Activated CD4-positive, alpha-beta T cell treated with anti-CD3 and anti-CD28 coated beads for 36 hours (primary cell): ENCODE results near the gene PXT1. TPM values are rescaled to one million over a fixed set of nuclear protein-coding genes. Genes with fewer than 3 reads are reported as not detected.
"Not testable (repeated sequence)": the region's sequence is repeated elsewhere in the genome, so short reads cannot be mapped to it uniquely, and the experiment has no call there.

Source experiments
- ATAC-seq: fragments of 200-7000 bp; cut with Tn5 transposase; one replicate; pipeline ENCODE4 v1.10.0; 2021; ENCODE audit warnings: mild to moderate bottlenecking, moderate library complexity
- CTCF ChIA-PET: fragments of 350-600 bp; sonication (Branson Sonifier 250); formaldehyde crosslinking; loops from one replicate; lab custom pipeline; 2021; ENCODE audit warnings: antibody characterized with exemption; lab: Charles Lee
- POLR2A ChIA-PET: fragments of 350-600 bp; sonication (Branson Sonifier 250); formaldehyde crosslinking; loops from one replicate; lab custom pipeline; 2021; ENCODE audit warnings: antibody characterized with exemption, inconsistent platforms; lab: Charles Lee
- DNase-seq: peaks from one replicate; pipeline ENCODE4 v3.0.0-alpha.2; 2020
- H3K27ac Mint-ChIP-seq: one replicate; pipeline ENCODE4 v1.8.0; 2021; ENCODE audit warnings: mixed read lengths
- H3K27me3 Mint-ChIP-seq: one replicate; pipeline ENCODE4 v1.8.0; 2021; ENCODE audit warnings: mixed read lengths
- H3K36me3 Mint-ChIP-seq: one replicate; pipeline ENCODE4 v1.8.0; 2021; ENCODE audit warnings: low read depth, mixed read lengths
- H3K4me1 Mint-ChIP-seq: one replicate; pipeline ENCODE4 v1.8.0; 2021; ENCODE audit warnings: mixed read lengths
- H3K4me3 Mint-ChIP-seq: one replicate; pipeline ENCODE4 v1.8.0; 2021; ENCODE audit warnings: mild to moderate bottlenecking, moderate library complexity, mixed read lengths
- H3K9me3 Mint-ChIP-seq: one replicate; pipeline ENCODE4 v1.8.0; 2021; ENCODE audit warnings: low read depth, mixed read lengths
- intact Hi-C, 2 experiments: fragments of 100-400 bp; cut with DNase I in 1 of 2; cut with micrococcal nuclease in 1 of 2; formaldehyde crosslinking; loops; one replicate each; pipeline versions ENCODE4 v1.14.2 to v1.15.1; 2022 to 2024; cut with DNase I, micrococcal nuclease
- total RNA-seq, 2 experiments: library from RNA; stranded (reverse); gene quantifications; one replicate each; pipeline ENCODE4 v1.2.3, GENCODE V29; 2021

Gene PXT1
- total RNA-seq, 2 experiments from 2014 or later = 0.11 to 0.14 TPM

DNA sequence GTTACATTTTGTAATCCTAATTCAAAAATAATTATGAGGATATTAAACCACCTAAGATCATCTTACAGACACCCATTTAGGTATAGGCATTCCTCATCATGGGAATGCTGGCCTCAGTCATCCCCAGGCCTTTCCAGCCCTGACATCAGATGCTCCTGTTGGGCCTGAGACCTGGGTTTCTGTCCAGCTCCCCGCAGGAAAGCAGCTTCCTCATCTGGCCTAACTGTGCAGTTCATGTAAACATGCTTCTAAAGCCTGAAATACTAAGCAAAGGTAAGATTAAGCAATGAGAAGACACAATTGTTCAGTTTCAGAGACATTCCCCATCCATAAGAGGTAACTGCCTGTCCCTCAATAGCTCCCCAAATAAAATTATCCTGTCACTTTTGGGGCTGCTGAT, 74.2 kb downstream of the PXT1 start:
- Mint-ChIP-seq H3K36me3 (no peaks in the 10 kb centered on the region), H3K9me3 (no peaks in the 10 kb centered on the region), H3K27me3 (no peaks in the 10 kb centered on the region), H3K4me1 (no peaks in the 10 kb centered on the region), H3K4me3 (no peak overlapping the region), H3K27ac (no peak overlapping the region)
- ChIA-PET CTCF (interaction anchor here (0.5 to 0.8 kb wide), 2 partner anchors 14 to 287 kb away, joined by 3 read pairs; no protein-coding TSS in a partner anchor), POLR2A (no interaction called here)
- ATAC-seq (no peak), DNase-seq (no peak)
- intact Hi-C loops = no loop called here

DNA sequence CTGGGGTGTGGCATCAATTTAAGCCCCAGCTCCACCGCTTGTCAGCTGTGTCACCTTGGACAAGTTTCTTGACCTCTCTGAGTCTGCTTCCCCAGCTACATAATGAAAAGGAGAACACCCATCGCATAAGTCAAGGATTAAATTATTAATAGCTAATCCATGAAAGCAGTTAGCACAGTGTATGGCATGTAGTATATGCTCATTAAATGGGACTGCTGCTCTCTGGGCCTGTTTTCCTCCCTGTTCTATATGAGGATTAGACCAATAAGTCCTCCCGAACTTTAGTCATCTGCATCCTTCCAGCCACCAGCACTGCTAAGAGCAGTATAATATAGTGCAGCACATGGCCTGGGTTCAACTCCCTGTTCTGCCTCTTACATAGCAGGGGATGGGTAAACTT, 74.9 kb downstream of the PXT1 start:
- Mint-ChIP-seq H3K4me1 (no peaks in the 10 kb centered on the region), H3K27ac (no peak overlapping the region), H3K4me3 (no peak overlapping the region), H3K36me3 (no peaks in the 10 kb centered on the region), H3K27me3 (no peaks in the 10 kb centered on the region), H3K9me3 (no peaks in the 10 kb centered on the region)
- CTCF ChIA-PET = interaction anchor here (0.5 to 0.9 kb wide), 3 partner anchors 9 to 287 kb away, joined by 3 read pairs; no protein-coding TSS in a partner anchor
- DNase-seq = no peak
- POLR2A ChIA-PET = no interaction called here
- no peak for ATAC-seq
- intact Hi-C loops = no loop called here

DNA sequence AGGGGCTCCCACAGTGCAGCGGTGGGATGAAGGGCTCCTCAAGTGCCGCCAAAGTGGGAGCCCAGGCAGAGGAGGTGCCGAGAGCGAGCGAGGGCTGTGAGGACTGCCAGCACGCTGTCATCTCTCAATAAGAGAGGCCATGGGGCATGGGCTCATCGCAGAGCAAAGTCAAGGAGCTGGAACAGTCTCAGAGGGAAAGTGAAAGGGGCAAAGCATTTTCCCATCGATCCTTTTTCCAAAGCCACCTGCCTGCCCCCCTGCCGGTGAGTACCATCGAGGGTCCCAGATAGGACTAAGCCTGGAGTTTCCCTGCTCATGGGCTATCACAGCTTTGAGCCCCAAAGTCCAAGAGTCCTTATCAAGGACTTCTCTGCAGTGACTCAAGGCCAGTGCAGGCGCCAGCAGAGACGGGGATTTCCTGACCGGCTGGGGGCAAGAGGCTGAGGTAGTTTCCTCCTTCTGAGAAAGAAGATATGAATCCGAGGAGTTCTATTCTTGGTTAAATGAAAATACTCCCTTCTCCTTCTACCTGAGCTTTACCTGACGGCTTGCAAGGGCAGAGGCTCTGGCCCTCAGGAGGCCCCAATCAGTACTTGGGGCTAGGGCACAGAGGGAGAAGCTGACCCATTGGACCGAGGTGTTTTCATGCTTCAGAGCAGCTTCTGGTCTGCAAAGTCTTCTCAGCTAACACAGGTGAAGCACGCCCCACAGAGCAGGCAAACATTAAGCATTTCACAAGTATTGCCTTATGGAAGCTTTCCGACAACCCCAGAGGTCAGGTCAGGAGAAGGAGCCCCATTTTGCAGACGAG, 77.8 kb downstream of the PXT1 start:
- intact Hi-C loops = loop anchor here in 1 of 2 experiments (5.0 kb wide), 1 partner anchor 338 kb away; the partner anchor contains the start of gene MAPK14
- H3K9me3 Mint-ChIP-seq = no peaks in the 10 kb centered on the region
- no peak overlapping the region for H3K4me3 Mint-ChIP-seq
- H3K36me3 Mint-ChIP-seq = no peaks in the 10 kb centered on the region
- CTCF ChIA-PET = interaction anchor here (0.7 to 1.0 kb wide), 3 partner anchors 24 to 280 kb away, joined by 3 to 5 read pairs (median 4); no protein-coding TSS in a partner anchor
- no peak overlapping the region for H3K27ac Mint-ChIP-seq
- ATAC-seq = peak; percentile 43
- H3K27me3 Mint-ChIP-seq = no peaks in the 10 kb centered on the region
- POLR2A ChIA-PET = no interaction called here
- DNase-seq = peak; percentile 49
- H3K4me1 Mint-ChIP-seq = peaks cover 2% of the 10 kb centered on the region

DNA sequence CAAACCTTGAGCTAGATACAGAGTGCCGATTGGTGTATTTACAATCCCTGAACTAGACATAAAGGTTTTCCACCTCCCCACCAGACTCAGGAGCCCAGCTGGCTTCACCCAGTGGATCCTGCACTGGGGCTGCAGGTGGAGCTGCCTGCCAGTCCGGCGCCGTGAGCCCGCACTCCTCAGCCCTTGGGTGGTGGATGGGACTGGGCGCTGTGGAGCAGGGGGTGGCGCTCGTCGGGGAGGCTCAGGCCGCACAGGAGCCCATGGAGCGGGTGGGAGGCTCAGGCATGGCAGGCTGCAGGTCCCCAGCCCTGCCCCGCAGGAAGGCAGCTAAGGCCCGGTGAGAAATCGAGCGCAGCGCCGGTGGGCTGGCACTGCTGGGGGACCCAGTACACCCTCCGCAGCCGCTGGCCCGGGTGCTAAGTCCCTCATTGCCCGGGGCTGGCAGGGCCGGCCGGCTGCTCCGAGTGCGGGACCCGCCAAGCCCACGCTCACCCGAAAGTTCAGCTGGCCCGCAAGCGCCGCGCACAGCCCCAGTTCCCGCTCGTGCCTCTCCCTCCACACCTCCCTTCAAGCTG, 78.5 kb downstream of the PXT1 start:
- H3K9me3 Mint-ChIP-seq, H3K4me1 Mint-ChIP-seq, H3K36me3 Mint-ChIP-seq, ATAC-seq, H3K27ac Mint-ChIP-seq, H3K4me3 Mint-ChIP-seq, DNase-seq, H3K27me3 Mint-ChIP-seq, POLR2A ChIA-PET: not testable (repeated sequence)
- CTCF ChIA-PET = interaction anchor here (0.5 to 1.1 kb wide), 4 partner anchors 23 to 280 kb away, joined by 3 to 4 read pairs (median 3); no protein-coding TSS in a partner anchor
- intact Hi-C loops = loop anchor here in 1 of 2 experiments (5.0 kb wide), 1 partner anchor 337 kb away; the partner anchor contains the start of gene MAPK14

DNA sequence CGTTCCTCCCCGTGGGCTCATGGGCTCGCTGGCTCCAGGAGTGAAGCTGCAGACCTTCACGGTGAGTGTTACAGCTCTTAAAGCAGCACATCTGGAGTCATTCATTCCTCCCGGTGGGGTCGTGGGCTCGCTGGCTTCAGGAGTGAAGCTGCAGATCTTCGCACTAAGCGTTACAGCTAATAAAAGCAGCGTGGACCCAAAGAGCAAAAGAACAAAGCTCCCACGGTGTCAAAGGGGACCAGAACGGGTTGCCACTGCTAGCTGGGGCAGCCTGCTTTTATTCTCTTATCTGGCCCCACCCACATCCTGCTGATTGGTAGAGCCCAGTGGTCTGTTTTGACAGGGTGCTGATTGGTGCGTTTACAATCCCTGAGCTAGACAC, 79.3 kb downstream of the PXT1 start:
- intact Hi-C loops = loop anchor here in 1 of 2 experiments (5.0 kb wide), 1 partner anchor 336 kb away; the partner anchor contains the start of gene MAPK14
- H3K27me3 Mint-ChIP-seq, H3K36me3 Mint-ChIP-seq, H3K27ac Mint-ChIP-seq, H3K4me1 Mint-ChIP-seq, ATAC-seq, POLR2A ChIA-PET, H3K4me3 Mint-ChIP-seq, H3K9me3 Mint-ChIP-seq, DNase-seq: not testable (repeated sequence)
- CTCF ChIA-PET = interaction anchor here (0.5 to 1.1 kb wide), 4 partner anchors 22 to 87 kb away, joined by 3 to 5 read pairs (median 4); no protein-coding TSS in a partner anchor

DNA sequence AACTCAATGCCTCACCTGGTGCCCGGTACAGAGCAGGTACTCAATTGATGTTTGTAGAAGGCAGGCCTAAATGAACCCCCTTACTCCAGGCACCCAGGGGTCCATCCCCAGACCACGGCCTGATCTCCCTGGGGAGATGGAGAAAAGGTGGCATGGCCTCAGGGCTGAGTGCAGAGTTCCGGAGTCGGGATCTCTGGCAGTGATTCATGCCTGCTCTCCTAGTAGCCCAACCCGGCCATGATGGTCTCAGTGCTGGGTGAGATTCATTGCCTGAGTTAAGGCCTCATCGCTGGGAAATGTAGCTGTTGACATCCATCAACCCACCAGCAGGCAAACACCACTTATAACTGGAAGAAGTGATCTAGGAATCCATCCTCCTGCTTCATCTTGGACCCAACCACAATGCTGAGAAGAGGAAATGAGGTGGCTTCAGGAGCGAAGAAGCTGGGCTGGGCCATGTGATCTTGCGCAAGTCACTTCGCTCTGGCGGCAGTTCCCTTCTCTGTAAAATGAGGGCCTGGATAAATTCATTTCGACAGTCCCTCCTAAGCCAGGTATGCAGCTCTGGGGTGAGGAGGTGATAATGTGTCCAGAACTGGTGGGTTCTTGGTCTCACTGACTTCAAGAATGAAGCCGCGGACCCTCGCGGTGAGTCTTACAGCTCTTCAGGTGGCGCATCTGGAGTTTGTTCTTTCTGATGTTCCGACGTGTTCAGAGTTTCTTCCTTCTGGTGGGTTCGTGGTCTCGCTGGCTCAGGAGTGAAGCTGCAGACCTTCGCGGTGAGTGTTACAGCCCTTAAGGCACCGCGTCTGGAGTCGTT, 79.9 kb downstream of the PXT1 start:
- ChIA-PET POLR2A (no interaction called here), CTCF (interaction anchor here (0.6 to 5.0 kb wide), 7 partner anchors 22 to 340 kb away, joined by 3 to 54 read pairs (median 4); no protein-coding TSS in a partner anchor)
- H3K36me3 Mint-ChIP-seq = no peaks in the 10 kb centered on the region
- no peaks in the 10 kb centered on the region for H3K9me3 Mint-ChIP-seq
- ATAC-seq (no peak), DNase-seq (no peak)
- peaks cover 2% of the 10 kb centered on the region for H3K27me3 Mint-ChIP-seq
- no peak overlapping the region for H3K4me3 Mint-ChIP-seq
- peaks cover 9% of the 10 kb centered on the region for H3K4me1 Mint-ChIP-seq
- intact Hi-C loops = loop anchor here in 1 of 2 experiments (5.0 kb wide), 1 partner anchor 335 kb away; the partner anchor contains the start of gene MAPK14
- no peak overlapping the region for H3K27ac Mint-ChIP-seq

DNA sequence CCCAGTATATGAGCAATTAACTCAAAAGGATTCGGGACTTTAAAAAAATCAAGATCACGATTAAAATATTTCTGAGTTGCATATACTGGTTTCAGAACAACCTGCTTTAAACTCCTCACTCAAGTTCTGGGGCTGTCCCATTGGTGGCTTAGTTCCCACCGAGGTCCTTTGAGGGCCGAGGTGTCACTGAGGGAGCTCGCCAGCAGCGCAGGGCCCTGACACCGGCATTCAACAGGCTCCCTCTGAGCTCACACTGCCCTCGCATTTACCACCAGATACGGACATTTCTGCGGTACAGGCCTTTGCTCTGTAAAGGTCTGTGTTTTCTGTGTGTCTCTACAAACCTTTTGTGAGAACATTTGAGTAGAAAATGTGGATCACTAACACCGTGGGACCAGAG, 81.6 kb downstream of the PXT1 start:
- peaks cover 16% of the 10 kb centered on the region for H3K4me1 Mint-ChIP-seq
- POLR2A ChIA-PET = no interaction called here
- no peaks in the 10 kb centered on the region for H3K9me3 Mint-ChIP-seq
- DNase-seq (no peak), ATAC-seq (no peak)
- no peak overlapping the region for H3K27ac Mint-ChIP-seq
- CTCF ChIA-PET = interaction anchor here (0.6 to 5.0 kb wide), 17 partner anchors 10 to 384 kb away, joined by 3 to 54 read pairs (median 3); no protein-coding TSS in a partner anchor
- H3K4me3 Mint-ChIP-seq = no peak overlapping the region
- peaks cover 6% of the 10 kb centered on the region for H3K27me3 Mint-ChIP-seq
- no peaks in the 10 kb centered on the region for H3K36me3 Mint-ChIP-seq
- intact Hi-C loops = loop anchor here (2.0 to 5.0 kb wide), 2 partner anchors 238 to 334 kb away; partner anchors contain the start of gene MAPK14 (in 1 of the 2)

DNA sequence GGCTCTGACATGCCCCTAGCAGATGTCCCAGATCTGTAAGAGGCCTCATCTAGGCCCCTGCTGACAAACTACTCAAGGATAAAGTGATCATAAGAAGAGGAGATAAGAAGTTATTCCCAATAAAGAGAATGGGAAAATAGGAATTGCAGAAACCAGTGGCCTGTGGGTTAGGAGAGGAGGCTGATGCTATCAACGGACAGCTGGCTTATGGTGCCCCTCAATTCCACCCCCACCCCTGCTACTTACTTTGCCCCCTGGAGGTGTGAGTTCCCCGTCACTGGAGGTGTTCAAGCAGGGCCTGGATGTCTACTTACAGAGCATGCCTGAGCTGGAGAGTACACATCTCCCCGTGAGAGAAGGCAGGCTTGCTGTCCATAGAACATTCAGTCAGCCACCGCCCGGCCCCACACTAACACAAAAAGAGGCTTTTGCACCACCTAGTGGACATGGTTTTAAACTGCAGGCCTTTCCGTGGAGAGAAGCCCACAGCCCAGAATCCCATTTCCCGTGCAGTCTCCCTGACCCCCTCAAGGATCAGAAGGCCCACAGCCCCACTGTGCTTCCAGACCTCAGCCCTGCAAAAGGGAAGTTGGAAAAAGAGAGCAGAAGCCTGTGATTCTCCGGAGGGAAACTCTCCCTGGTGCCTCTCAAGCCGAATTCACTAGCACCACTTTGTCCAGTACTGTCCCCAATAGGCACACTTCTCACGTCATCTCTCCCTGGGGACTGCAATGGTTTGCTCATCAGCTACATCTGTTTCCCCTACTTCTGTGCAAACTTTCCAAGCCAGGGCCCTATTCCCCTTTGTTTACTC, 82.2 kb downstream of the PXT1 start:
- intact Hi-C loops = loop anchor here (1.0 to 5.0 kb wide), 5 partner anchors 19 to 333 kb away; partner anchors contain the start of gene MAPK14 (in 2 of the 2)
- H3K27me3 Mint-ChIP-seq = peaks cover 6% of the 10 kb centered on the region
- no peak overlapping the region for H3K27ac Mint-ChIP-seq
- ChIA-PET POLR2A (interaction anchor here (0.7 kb wide), 1 partner anchor 260 kb away, joined by 4 read pairs; no protein-coding TSS in a partner anchor), CTCF (interaction anchor here (0.5 to 5.0 kb wide), 22 partner anchors 9 to 544 kb away, joined by 3 to 54 read pairs (median 4); no protein-coding TSS in a partner anchor)
- peak; percentile 85 for DNase-seq
- H3K9me3 Mint-ChIP-seq = no peaks in the 10 kb centered on the region
- peaks cover 22% of the 10 kb centered on the region for H3K4me1 Mint-ChIP-seq
- H3K4me3 Mint-ChIP-seq = no peak overlapping the region
- ATAC-seq = peak; percentile 81
- H3K36me3 Mint-ChIP-seq = no peaks in the 10 kb centered on the region

DNA sequence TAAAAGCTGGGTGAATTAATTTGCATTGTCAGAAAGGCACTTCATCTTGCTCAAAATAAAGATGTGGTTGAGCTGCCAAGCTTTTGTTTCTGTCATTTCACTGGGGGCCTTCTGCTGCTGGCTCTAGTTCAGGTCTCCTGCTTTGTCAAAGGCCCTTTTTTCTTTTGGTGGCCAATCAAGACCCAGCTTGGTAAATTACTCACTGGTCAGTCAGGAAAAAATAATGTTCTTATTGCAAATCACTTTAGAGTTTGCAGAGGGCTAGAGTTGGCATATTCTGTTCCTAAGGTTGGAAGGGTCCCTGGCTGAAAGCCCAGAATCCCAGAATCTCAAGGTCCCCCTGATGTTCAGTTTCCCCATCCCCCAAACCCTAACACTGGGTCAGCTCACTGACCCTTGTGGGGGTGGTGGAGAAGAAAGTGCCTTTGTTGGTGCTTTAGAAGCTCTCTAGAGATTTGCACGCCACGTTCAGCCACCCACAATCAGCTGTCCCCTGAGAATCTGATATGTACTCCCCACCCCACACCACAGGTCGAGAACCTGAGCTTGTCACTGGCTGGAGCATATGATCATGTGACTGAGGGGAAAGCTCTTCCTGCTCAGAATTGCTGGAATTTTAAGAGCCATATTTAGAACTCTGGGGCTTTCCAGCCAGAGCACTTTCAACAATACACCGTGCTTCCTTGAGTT, 84.3 kb downstream of the PXT1 start:
- DNase-seq (no peak), ATAC-seq (no peak)
- POLR2A ChIA-PET = no interaction called here
- Mint-ChIP-seq H3K4me1 (peaks cover 24% of the 10 kb centered on the region), H3K36me3 (no peaks in the 10 kb centered on the region), H3K4me3 (no peak overlapping the region), H3K27me3 (peaks cover 11% of the 10 kb centered on the region), H3K27ac (no peak overlapping the region), H3K9me3 (peaks cover 2% of the 10 kb centered on the region)
- intact Hi-C loops = no loop called here
- CTCF ChIA-PET = interaction anchor here (0.5 to 5.0 kb wide), 18 partner anchors 9 to 331 kb away, joined by 3 to 54 read pairs (median 3); partner anchors contain the start of gene MAPK14
